IMR-90 (cell line): Measurements from ENCODE around the gene RAI1. TPM values are rescaled to one million over a fixed set of nuclear protein-coding genes. Genes with fewer than 3 reads are reported as not detected.

ENCODE experiments used
- ATAC-seq: fragments of 200-7000 bp; cut with Tn5 transposase; 2 replicates; pipeline ENCODE4 v1.9.1; 2020; ENCODE audit warnings: low read depth, mild to moderate bottlenecking, moderate library complexity
- BruUV-seq: library from RNA; stranded (reverse); fragments of 400-500 nt; replicated peaks from 2 replicates; lab custom pipeline; 2021; lab: Mats Ljungman, UMichigan
- CTCF ChIA-PET: fragments of 300-600 bp; formaldehyde crosslinking; extraction: SDS; loops from one replicate; lab custom pipeline; 2021; ENCODE audit warnings: antibody characterized with exemption; lab: Yijun Ruan, JAX
- POLR2A ChIA-PET: fragments of 300-600 bp; sonication (Branson Sonifier 250); formaldehyde crosslinking; loops from one replicate; lab custom pipeline; 2022; ENCODE audit warnings: antibody characterized with exemption; ENCODE audit not compliant: unreplicated experiment; lab: Charles Lee
- DNase-seq: peaks from one replicate; pipeline ENCODE4 v3.0.0; 2013
- H2AFZ ChIP-seq: replicated peaks from 2 replicates; pipeline ENCODE3; 2013; ENCODE audit warnings: low read length, mild to moderate bottlenecking; ENCODE audit not compliant: poor library complexity
- H2AK5ac ChIP-seq: 2 replicates; pipeline ENCODE4 v1.6.1; 2013; ENCODE audit warnings: low read depth, low read length, inconsistent platforms
- H2AK9ac ChIP-seq: replicated peaks from 2 replicates; pipeline ENCODE3; 2013; ENCODE audit warnings: mild to moderate bottlenecking, low read depth, low read length, moderate library complexity; ENCODE audit not compliant: poor library complexity
- H2BK120ac ChIP-seq: 2 replicates; pipeline ENCODE4 v1.6.1; 2013; ENCODE audit warnings: low read depth, low read length, inconsistent platforms
- H2BK15ac ChIP-seq: 3 replicates; pipeline ENCODE4 v1.6.1; 2013; ENCODE audit warnings: low read depth, low read length, inconsistent platforms
- H2BK20ac ChIP-seq: 2 replicates; pipeline ENCODE4 v1.6.1; 2013; ENCODE audit warnings: low read depth, mild to moderate bottlenecking, inconsistent platforms, low read length, moderate library complexity
- H2BK5ac ChIP-seq: 2 replicates; pipeline ENCODE4 v1.6.1; 2013; ENCODE audit warnings: mild to moderate bottlenecking, low read depth, low read length, inconsistent platforms; ENCODE audit not compliant: poor library complexity, severe bottlenecking
- H3K14ac ChIP-seq: replicated peaks from 2 replicates; pipeline ENCODE4 v1.6.1; 2013; ENCODE audit warnings: low read depth, low read length, inconsistent platforms
- H3K18ac ChIP-seq: 2 replicates; pipeline ENCODE4 v1.6.1; 2013; ENCODE audit warnings: low read depth, low read length, control low read depth
- H3K23ac ChIP-seq: 2 replicates; pipeline ENCODE4 v1.6.1; 2013; ENCODE audit warnings: low read depth, low read length, inconsistent platforms
- H3K27ac ChIP-seq: 2 replicates; pipeline ENCODE4 v1.5.1; 2013; ENCODE audit warnings: mild to moderate bottlenecking, control low read depth, low read length; ENCODE audit not compliant: insufficient read depth
- H3K27me3 ChIP-seq: 2 replicates; pipeline ENCODE4 v1.6.1; 2013; ENCODE audit warnings: low read length; ENCODE audit not compliant: control insufficient read depth, insufficient read depth
- H3K36me3 ChIP-seq: 2 replicates; pipeline ENCODE4 v1.6.1; 2013; ENCODE audit warnings: low read length, mixed read lengths; ENCODE audit not compliant: control insufficient read depth, insufficient read depth
- H3K4ac ChIP-seq: 2 replicates; pipeline ENCODE4 v1.6.1; 2013; ENCODE audit warnings: low read depth, low read length, inconsistent platforms
- H3K4me1 ChIP-seq: 2 replicates; pipeline ENCODE4 v1.6.1; 2013; ENCODE audit warnings: low read length, mixed read lengths; ENCODE audit not compliant: control insufficient read depth, insufficient read depth
- H3K4me2 ChIP-seq: 2 replicates; pipeline ENCODE4 v1.6.1; 2013; ENCODE audit warnings: low read depth, mild to moderate bottlenecking, control low read depth, low read length, moderate library complexity
- H3K4me3 ChIP-seq: 2 replicates; pipeline ENCODE4 v1.5.1; 2013; ENCODE audit warnings: low read depth, mild to moderate bottlenecking, control low read depth, low read length, moderate library complexity; ENCODE audit not compliant: insufficient read depth
- H3K56ac ChIP-seq: 2 replicates; pipeline ENCODE4 v1.6.1; 2013; ENCODE audit warnings: low read length, inconsistent platforms; ENCODE audit not compliant: insufficient read depth; ENCODE audit errors: extremely low read depth
- H3K79me1 ChIP-seq, 2 experiments: 2 replicates each; pipeline ENCODE4 v1.6.1; 2013; ENCODE audit warnings: low read length in 2 of 2, inconsistent platforms in 1 of 2, low read depth in 1 of 2
- H3K9ac ChIP-seq: 2 replicates; pipeline ENCODE4 v1.6.1; 2013; ENCODE audit warnings: low read depth, low read length, control low read depth
- H3K9me1 ChIP-seq: 2 replicates; pipeline ENCODE4 v1.6.1; 2013; ENCODE audit warnings: low read length, inconsistent platforms; ENCODE audit not compliant: insufficient read depth
- H3K9me3 ChIP-seq: 2 replicates; pipeline ENCODE4 v1.6.1; 2013; ENCODE audit warnings: low read length; ENCODE audit not compliant: control insufficient read depth, insufficient read depth
- H4K20me1 ChIP-seq: 2 replicates; pipeline ENCODE4 v1.6.1; 2013; ENCODE audit warnings: low read length, inconsistent platforms; ENCODE audit not compliant: insufficient read depth
- H4K5ac ChIP-seq: 2 replicates; pipeline ENCODE4 v1.6.1; 2013; ENCODE audit warnings: mild to moderate bottlenecking, low read depth, low read length, control low read depth
- H4K8ac ChIP-seq, 2 experiments: 2 replicates each; pipeline ENCODE4 v1.6.1; 2013; ENCODE audit warnings: low read depth in 2 of 2, low read length in 2 of 2, control low read depth in 1 of 2, inconsistent platforms in 1 of 2
- H4K91ac ChIP-seq: 2 replicates; pipeline ENCODE4 v1.6.1; 2013; ENCODE audit warnings: low read depth, low read length, inconsistent platforms; ENCODE audit not compliant: insufficient read depth
- BHLHE40 ChIP-seq: fragments of 150-350 bp; IDR thresholded peaks from 2 replicates; pipeline ENCODE4 v1.6.1; 2016; ENCODE audit warnings: mild to moderate bottlenecking, low read depth, low read length
- CEBPB ChIP-seq: IDR thresholded peaks from 2 replicates; pipeline ENCODE4 v1.6.1; 2012; ENCODE audit warnings: low read depth, low read length, improper control_type of control experiment
- CHD1 ChIP-seq: IDR thresholded peaks from 2 replicates; pipeline ENCODE4 v1.6.1; 2012; ENCODE audit warnings: low read depth, low read length, improper control_type of control experiment
- CTCF ChIP-seq: conservative IDR thresholded peaks from 2 replicates; pipeline ENCODE4 v1.5.1; 2012; ENCODE audit warnings: mild to moderate bottlenecking, low read depth, low read length, improper control_type of control experiment
- FOS ChIP-seq: fragments of 150-350 bp; IDR thresholded peaks from 2 replicates; pipeline ENCODE4 v1.6.1; 2016; ENCODE audit warnings: low read depth, low read length
- MAZ ChIP-seq: IDR thresholded peaks from 2 replicates; pipeline ENCODE4 v1.6.1; 2012; ENCODE audit warnings: low read depth, mild to moderate bottlenecking, low read length, improper control_type of control experiment, moderate library complexity, borderline replicate concordance
- MXI1 ChIP-seq: IDR thresholded peaks from 2 replicates; pipeline ENCODE4 v1.6.1; 2012; ENCODE audit warnings: low read depth, mild to moderate bottlenecking, low read length, moderate library complexity, borderline replicate concordance
- NFE2L2 ChIP-seq: fragments of 150-350 bp; IDR thresholded peaks from 2 replicates; pipeline ENCODE4 v1.6.1; 2016; ENCODE audit warnings: low read depth, mild to moderate bottlenecking, low read length
- POLR2A ChIP-seq: IDR thresholded peaks from 2 replicates; pipeline ENCODE4 v1.6.1; 2012; ENCODE audit warnings: mild to moderate bottlenecking, low read depth, low read length
- RAD21 ChIP-seq: IDR thresholded peaks from 2 replicates; pipeline ENCODE4 v1.6.1; 2012; ENCODE audit warnings: low read length, improper control_type of control experiment
- RFX5 ChIP-seq: IDR thresholded peaks from 2 replicates; pipeline ENCODE4 v1.8.0; 2012; ENCODE audit warnings: low read depth, mild to moderate bottlenecking, low read length, moderate library complexity
- SMC3 ChIP-seq: fragments of 150-350 bp; IDR thresholded peaks from 2 replicates; pipeline ENCODE4 v1.6.1; 2016; ENCODE audit warnings: low read depth, mild to moderate bottlenecking, antibody characterized with exemption, low read length, moderate library complexity
- WGBS, 2 experiments: methylation state at CpG; one replicate each; pipeline versions ENCODE4 v1.1.5 to v1.1.7; 2013; ENCODE audit warnings: missing lambda C conversion rate in 2 of 2; ENCODE audit not compliant: insufficient read length in 1 of 2; ENCODE audit errors: extremely low coverage in 2 of 2; 5-methylcytosine and 5-hydroxymethylcytosine counted together
- dilution Hi-C: fragments of 300-500 bp; cut with HindIII; formaldehyde crosslinking; loops from one replicate; pipeline ENCODE4 v1.14.3; 2018; ENCODE audit warnings: low sequenced_read_pairs; ENCODE audit not compliant: unreplicated experiment
- in situ Hi-C: fragments of 300-500 bp; cut with MboI; formaldehyde crosslinking; loops from 3 replicates; pipeline ENCODE4 v1.14.3; 2019; ENCODE audit warnings: low sequenced_read_pairs, inconsistent platforms, mixed read lengths
- intact Hi-C: fragments of 100-400 bp; cut with micrococcal nuclease; formaldehyde crosslinking; loops from 2 replicates; pipeline ENCODE4 v1.10.0; 2022
- polyA plus RNA-seq, 3 experiments: library from polyadenylated mRNA; depleted of rRNA; stranded (reverse); fragments of >200 nt; gene quantifications; 2 replicates each; pipeline ENCODE4 v1.2.3, GENCODE V29; 2012; ENCODE audit warnings: low replicate concordance in 1 of 3
- total RNA-seq: library from RNA; depleted of rRNA; stranded (reverse); fragments of >200 nt; gene quantifications from 2 replicates; pipeline ENCODE4 v1.2.3, GENCODE V29; 2012
- TF ChIP-seq, protein P1 (sequence below): fragments of 150-350 bp; IDR thresholded peaks from 2 replicates; pipeline ENCODE4 v1.6.1; 2017; ENCODE audit warnings: mild to moderate bottlenecking, antibody characterized with exemption, low read length, low read depth
- TF ChIP-seq, protein P2 (sequence below): fragments of 150-350 bp; IDR thresholded peaks from 2 replicates; pipeline ENCODE4 v1.6.1; 2016; ENCODE audit warnings: low read depth, mild to moderate bottlenecking, low read length, moderate library complexity, borderline replicate concordance

RAI1 gene
- total and polyA plus RNA-seq, 2 of the 4 experiments (the other 2 are of a cell fraction), result 1.8 to 10.5 TPM

DNA sequence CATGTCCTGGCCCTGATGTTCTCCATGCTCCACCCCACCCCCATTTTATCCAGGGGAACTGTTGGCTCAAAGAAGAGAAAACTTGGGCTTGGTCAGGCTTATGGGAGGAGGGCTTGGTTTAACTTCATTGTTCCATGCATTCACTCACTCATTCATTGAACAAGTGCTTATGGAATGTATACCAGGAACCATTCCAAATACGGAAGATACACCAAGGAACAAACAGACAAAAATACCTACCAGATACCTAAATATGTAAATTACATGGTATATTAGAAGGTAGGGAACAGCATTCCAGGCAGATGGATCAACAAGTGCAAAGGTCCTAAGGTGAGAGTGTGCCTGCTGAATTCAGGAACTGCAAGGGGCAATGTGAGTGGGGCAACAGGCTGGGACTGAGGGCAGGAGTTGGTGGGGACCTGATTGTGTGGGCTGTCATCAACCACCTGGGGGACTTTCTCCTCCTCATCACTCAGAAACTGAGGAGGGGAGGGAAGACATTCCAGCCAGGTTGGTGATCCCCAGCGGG is 39.9 kb downstream of the RAI1 start:
- WGBS, 2 experiments, result no CpG with 5 or more reads among the region's 2 CpGs
- Histone ChIP-seq H2BK15ac (no peak overlapping the region), H4K5ac (no peak overlapping the region), H3K27ac (no peak overlapping the region), H3K18ac (no peak overlapping the region), H2BK120ac (no peak overlapping the region), H3K14ac (no peak overlapping the region), H3K9ac (no peak overlapping the region), H2AK5ac (no peak overlapping the region), H3K4me3 (no peak overlapping the region), H3K9me1 (peaks cover 52% of the 10 kb centered on the region), H3K79me1 (peaks cover 51 to 89% of the 10 kb centered on the region in 2 experiments), H3K4me2 (no peak overlapping the region), H2AFZ (no peak overlapping the region), H2BK20ac (no peak overlapping the region), H4K91ac (no peak overlapping the region), H3K4ac (no peak overlapping the region), H4K8ac (no peak overlapping the region), H3K36me3 (peaks cover 4% of the 10 kb centered on the region; the same call in 1 of the 2 replicates), H3K56ac (no peak overlapping the region), H2BK5ac (no peak overlapping the region), H3K23ac (no peak overlapping the region), H3K9me3 (no peaks in the 10 kb centered on the region), H3K4me1 (peaks cover 43% of the 10 kb centered on the region), H3K27me3 (no peaks in the 10 kb centered on the region), H2AK9ac (no peak overlapping the region), H4K20me1 (peaks cover 98% of the 10 kb centered on the region)
- in situ Hi-C loops (no loop called here), dilution Hi-C loops (no loop called here), intact Hi-C loops (loop anchor here (5.0 kb wide), 1 partner anchor 39 kb away; the partner anchor contains the start of gene RAI1)
- no peak for ATAC-seq
- BruUV-seq, result no TSS peak
- no peak for DNase-seq
- ChIA-PET CTCF (no interaction called here), POLR2A (no interaction called here)
- no peak for TF ChIP-seq CEBPB
- TF ChIP-seq, protein P1, sequence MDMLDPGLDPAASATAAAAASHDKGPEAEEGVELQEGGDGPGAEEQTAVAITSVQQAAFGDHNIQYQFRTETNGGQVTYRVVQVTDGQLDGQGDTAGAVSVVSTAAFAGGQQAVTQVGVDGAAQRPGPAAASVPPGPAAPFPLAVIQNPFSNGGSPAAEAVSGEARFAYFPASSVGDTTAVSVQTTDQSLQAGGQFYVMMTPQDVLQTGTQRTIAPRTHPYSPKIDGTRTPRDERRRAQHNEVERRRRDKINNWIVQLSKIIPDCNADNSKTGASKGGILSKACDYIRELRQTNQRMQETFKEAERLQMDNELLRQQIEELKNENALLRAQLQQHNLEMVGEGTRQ, result no peak
- TF ChIP-seq MAZ, result no peak
- TF ChIP-seq BHLHE40, result no peak
- TF ChIP-seq RAD21, result no peak
- no peak for TF ChIP-seq CTCF
- no peak for TF ChIP-seq CHD1
- no peak for TF ChIP-seq SMC3
- no peak for TF ChIP-seq POLR2A
- no peak for TF ChIP-seq MXI1
- TF ChIP-seq, protein P2, sequence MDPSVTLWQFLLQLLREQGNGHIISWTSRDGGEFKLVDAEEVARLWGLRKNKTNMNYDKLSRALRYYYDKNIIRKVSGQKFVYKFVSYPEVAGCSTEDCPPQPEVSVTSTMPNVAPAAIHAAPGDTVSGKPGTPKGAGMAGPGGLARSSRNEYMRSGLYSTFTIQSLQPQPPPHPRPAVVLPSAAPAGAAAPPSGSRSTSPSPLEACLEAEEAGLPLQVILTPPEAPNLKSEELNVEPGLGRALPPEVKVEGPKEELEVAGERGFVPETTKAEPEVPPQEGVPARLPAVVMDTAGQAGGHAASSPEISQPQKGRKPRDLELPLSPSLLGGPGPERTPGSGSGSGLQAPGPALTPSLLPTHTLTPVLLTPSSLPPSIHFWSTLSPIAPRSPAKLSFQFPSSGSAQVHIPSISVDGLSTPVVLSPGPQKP, result no peak
- TF ChIP-seq NFE2L2, result no peak
- no peak for TF ChIP-seq RFX5
- TF ChIP-seq FOS, result no peak
